Left lung (tissue), 10 donors: ENCODE data around the gene MKI67. TPM values are rescaled to one million over a fixed set of nuclear protein-coding genes. Genes with fewer than 3 reads are reported as not detected.

Experiments
- ATAC-seq: fragments of 200-7000 bp; cut with Tn5 transposase; one replicate; pipeline ENCODE4 v1.9.1; 2020; ENCODE audit warnings: moderate library complexity
- DNase-seq, 4 donors: peaks; one replicate each; pipeline ENCODE4 v3.0.0-alpha.2; 2013 to 2020
- H3K27ac ChIP-seq, 2 donors: fragments of 200-600 bp; sonication (generic) in 1 of 2; one replicate each; pipeline versions ENCODE4 v1.5.0 to v1.8.0; 2020 to 2021
- H3K27me3 ChIP-seq, 2 donors: fragments of 200-600 bp; sonication (generic) in 1 of 2; one replicate each; pipeline versions ENCODE4 v1.5.0 to v1.8.0; 2020 to 2021
- H3K36me3 ChIP-seq, 2 donors: fragments of 200-600 bp; sonication (generic) in 1 of 2; one replicate each; pipeline versions ENCODE4 v1.5.0 to v1.8.0; 2020 to 2021
- H3K4me1 ChIP-seq, 2 donors: fragments of 200-600 bp; one replicate each; pipeline ENCODE4 v1.8.0; 2021
- H3K4me3 ChIP-seq, 2 donors: fragments of 200-600 bp; sonication (generic) in 1 of 2; one replicate each; pipeline versions ENCODE4 v1.5.0 to v1.8.0; 2020 to 2021; ENCODE audit warnings: mild to moderate bottlenecking in 1 of 2
- H3K9me3 ChIP-seq, 2 donors: fragments of 200-600 bp; sonication (generic) in 1 of 2; one replicate each; pipeline versions ENCODE4 v1.5.0 to v1.8.0; 2020 to 2021
- CTCF ChIP-seq, 2 donors: fragments of 200-600 bp; sonication (generic) in 1 of 2; IDR thresholded peaks; one replicate each; pipeline versions ENCODE4 v1.5.0 to v1.8.0; 2021; ENCODE audit warnings: antibody characterized with exemption in 2 of 2
- intact Hi-C, 2 donors: fragments of 100-400 bp; cut with DNase I; formaldehyde crosslinking; loops; one replicate each; pipeline versions ENCODE4 v1.11.2 to v1.14.2; 2022
- polyA plus RNA-seq, 6 donors: library from polyadenylated mRNA; unstranded; fragments of 120-200 nt; gene quantifications; one replicate each; pipeline ENCODE4 v1.2.1, GENCODE V29; 2013; ENCODE audit not compliant: insufficient read length in 6 of 6
- total RNA-seq, 2 donors: library from RNA; stranded (reverse); fragmentation: NEBNext Ultra II Directional; extraction: Animal tissue kit (Norgen Biotek cat#: 25700); gene quantifications; one replicate each; pipeline ENCODE4 v1.2.1, GENCODE V29; 2021
- donor health status: DM: no; HTN: yes; CAD: no.
- donor health status: DM: no; HTN: no; CAD: no.

MKI67 gene
- total and polyA plus RNA-seq, 8 donors: 6.9 to 109 (median 46.2) TPM

- DNase-seq (peak in 1 of 4 donors; percentile 23), ATAC-seq (no peak)
- Histone ChIP-seq H3K27ac (peak overlapping the region in 1 of 2 donors; percentile 96), H3K4me1 (peaks cover 12 to 89% of the 10 kb centered on the region in 2 donors), H3K27me3 (no peaks in the 10 kb centered on the region), H3K36me3 (peaks cover 0 to 89% of the 10 kb centered on the region in 2 donors), H3K4me3 (no peak overlapping the region), H3K9me3 (no peaks in the 10 kb centered on the region)
- TF ChIP-seq CTCF (IDR thresholded peaks at IDR 0.05): no peak
- intact Hi-C loops: no loop called here
These were observed 65.6 kb downstream of the MKI67 start for GRCh38 chr10:128060341-128061250.

GRCh38 chr10:128059982-128060293 lies 66.3 kb downstream of the MKI67 start:
- no peak for ATAC-seq
- peaks cover 0 to 89% of the 10 kb centered on the region in 2 donors for H3K36me3 ChIP-seq
- intact Hi-C loops: no loop called here

DNA sequence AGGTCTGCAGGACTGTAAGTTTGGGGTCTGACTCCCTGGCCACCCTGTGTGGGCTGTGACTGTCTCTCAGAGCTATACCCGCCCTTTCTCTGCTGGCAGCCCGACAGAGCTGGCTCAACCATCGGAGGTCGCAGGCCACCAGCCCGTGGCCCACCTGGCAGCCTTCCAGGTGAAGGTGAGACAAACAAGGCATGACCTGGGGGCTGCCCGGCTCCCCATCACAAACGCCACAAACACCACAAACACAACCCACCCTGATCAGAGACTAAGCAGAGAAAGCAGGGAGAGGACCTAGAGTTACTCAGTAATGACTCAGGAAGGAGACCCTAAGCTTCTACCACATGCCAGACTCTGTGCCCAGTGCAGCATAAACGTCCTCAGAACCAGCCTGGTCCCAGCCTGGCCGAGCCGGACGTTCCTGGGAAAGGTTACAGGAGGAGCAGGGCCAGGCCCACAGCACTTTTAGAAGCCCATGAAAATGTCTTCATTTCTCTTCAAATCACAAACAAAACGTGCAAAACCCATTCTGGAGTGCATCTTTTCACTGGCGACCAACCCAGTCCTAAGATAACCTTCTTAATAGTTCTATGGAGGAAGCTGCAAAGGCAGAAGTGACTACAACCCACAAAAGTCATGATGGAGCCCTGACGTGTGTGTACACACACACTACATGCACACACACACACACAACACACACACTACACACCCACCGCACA lies 66.8 kb downstream of the MKI67 start:
- Histone ChIP-seq H3K27me3 (no peaks in the 10 kb centered on the region), H3K4me3 (no peak overlapping the region), H3K27ac (peak overlapping the region in 1 of 2 donors; percentile 49), H3K9me3 (no peaks in the 10 kb centered on the region), H3K36me3 (peaks cover 0 to 91% of the 10 kb centered on the region in 2 donors), H3K4me1 (peaks cover 8 to 90% of the 10 kb centered on the region in 2 donors)
- intact Hi-C loops: no loop called here
- peak in 1 of 4 donors; percentile 30 for DNase-seq
- no peak for ATAC-seq
- TF ChIP-seq CTCF (IDR thresholded peaks at IDR 0.05): no peak

More at GRCh38 chr10:128059982-128060293, 66.3 kb downstream of the MKI67 start:
- no peak for DNase-seq
- no peak overlapping the region for H3K4me3 ChIP-seq
- no peaks in the 10 kb centered on the region for H3K27me3 ChIP-seq
- H3K4me1 ChIP-seq: peaks cover 9 to 89% of the 10 kb centered on the region in 2 donors
- no peak for TF ChIP-seq CTCF (IDR thresholded peaks at IDR 0.05)
- no peak overlapping the region for H3K27ac ChIP-seq
- H3K9me3 ChIP-seq: no peaks in the 10 kb centered on the region

DNA sequence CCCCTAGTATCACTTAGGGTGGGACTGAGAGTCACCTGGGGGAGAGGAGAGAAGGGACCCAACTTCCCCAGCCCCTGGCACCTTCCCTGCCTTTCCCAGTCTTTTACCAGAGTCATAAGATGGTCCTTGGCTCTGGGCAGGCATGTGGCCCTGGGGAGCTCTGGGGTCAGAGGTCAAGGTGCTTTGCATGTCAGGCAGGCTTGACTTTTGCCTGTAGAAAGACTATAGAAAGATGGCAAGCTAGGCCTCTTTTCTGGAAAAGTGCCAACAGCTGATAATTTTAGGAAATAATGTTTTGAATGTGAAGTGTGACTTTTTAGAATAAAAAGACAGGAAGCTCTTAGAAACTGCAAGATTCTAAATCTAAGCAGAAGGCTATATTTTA lies 67.5 kb downstream of the MKI67 start:
- intact Hi-C loops: no loop called here
- no peak for ATAC-seq
- Histone ChIP-seq H3K36me3 (peaks cover 0 to 90% of the 10 kb centered on the region in 2 donors), H3K9me3 (no peaks in the 10 kb centered on the region), H3K27me3 (no peaks in the 10 kb centered on the region), H3K27ac (peak overlapping the region in 1 of 2 donors; percentile 49), H3K4me1 (peaks cover 5 to 90% of the 10 kb centered on the region in 2 donors), H3K4me3 (no peak overlapping the region)
- peak in 1 of 4 donors; percentile 22 for DNase-seq
- no peak for TF ChIP-seq CTCF (IDR thresholded peaks at IDR 0.05)
